SK-N-SH (cell line): ENCODE measurements around the gene CFAP20DC. TPM values are rescaled to one million over a fixed set of nuclear protein-coding genes. Genes with fewer than 3 reads are reported as not detected.

Experiments
- CTCF ChIA-PET: fragments of 300-600, 350-600 bp; formaldehyde crosslinking; extraction: SDS; loops from one replicate; lab custom pipeline; 2021; lab: Yijun Ruan, JAX
- POLR2A ChIA-PET: fragments of 350-600 bp; sonication (Branson Sonifier 250); formaldehyde crosslinking; extraction: SDS; loops from one replicate; lab custom pipeline; 2020; ENCODE audit warnings: antibody characterized with exemption, inconsistent platforms; lab: Yijun Ruan, JAX
- DNase-seq: peaks from one replicate; pipeline ENCODE4 v3.0.0; 2012
- H2AFZ ChIP-seq: fragments of 200-600 bp; sonication (generic); 2 replicates; pipeline ENCODE4 v1.8.1; 2016; ENCODE audit warnings: antibody characterized with exemption, mild to moderate bottlenecking, low read depth
- H3F3A ChIP-seq: fragments of 200-600 bp; sonication (generic); replicated peaks from 2 replicates; pipeline ENCODE3; 2016; ENCODE audit warnings: antibody characterized with exemption, mild to moderate bottlenecking; ENCODE audit not compliant: insufficient read depth
- H3K27ac ChIP-seq, 2 experiments: fragments of 200-500 bp in 1 of 2; fragments of 200-600 bp in 1 of 2; sonication (Bioruptor generic) in 1 of 2; sonication (generic), shearing (Covaris generic) in 1 of 2; 2 replicates each; pipeline versions ENCODE4 v1.5.1 to v1.6.1; 2014 to 2016; ENCODE audit warnings: low read depth in 2 of 2, inconsistent platforms in 1 of 2, low read length in 1 of 2, mild to moderate bottlenecking in 1 of 2, mixed read lengths in 1 of 2
- H3K27me3 ChIP-seq: fragments of 200-600 bp; sonication (generic), shearing (Covaris generic); 2 replicates; pipeline ENCODE4 v1.6.1; 2016; ENCODE audit warnings: mixed run types; ENCODE audit not compliant: insufficient read depth
- H3K36me3 ChIP-seq, 2 experiments: fragments of 200-500 bp in 1 of 2; fragments of 200-600 bp in 1 of 2; sonication (Bioruptor generic) in 1 of 2; sonication (generic) in 1 of 2; replicated peaks in 1 of 2; 2 replicates each; pipeline versions ENCODE3 to v1.5.1; 2014 to 2016; ENCODE audit warnings: low read length in 1 of 2, mild to moderate bottlenecking in 1 of 2; ENCODE audit not compliant: insufficient read depth in 2 of 2, control insufficient read depth in 1 of 2
- H3K4me1 ChIP-seq, 2 experiments: fragments of 200-500 bp in 1 of 2; fragments of 200-600 bp in 1 of 2; sonication (Bioruptor generic) in 1 of 2; sonication (generic), shearing (Covaris generic) in 1 of 2; 2 replicates each; pipeline versions ENCODE4 v1.5.1 to v1.6.1; 2014 to 2016; ENCODE audit warnings: low read depth in 1 of 2, low read length in 1 of 2, mixed run types in 1 of 2; ENCODE audit not compliant: insufficient read depth in 2 of 2, control insufficient read depth in 1 of 2
- H3K4me2 ChIP-seq: fragments of 200-600 bp; sonication (generic), shearing (Covaris generic); 2 replicates; pipeline ENCODE4 v1.6.1; 2017; ENCODE audit warnings: mixed run types
- H3K4me3 ChIP-seq, 2 experiments: fragments of 200-500 bp in 1 of 2; fragments of 200-600 bp in 1 of 2; sonication (Bioruptor generic) in 1 of 2; sonication (generic), shearing (Covaris generic) in 1 of 2; 2 replicates each; pipeline versions ENCODE4 v1.5.1 to v1.8.1; 2014 to 2016; ENCODE audit warnings: low read depth in 2 of 2, inconsistent platforms in 1 of 2, low read length in 1 of 2, mild to moderate bottlenecking in 1 of 2, mixed read lengths in 1 of 2, moderate library complexity in 1 of 2
- H3K79me2 ChIP-seq: fragments of 200-600 bp; sonication (generic); 2 replicates; pipeline ENCODE4 v1.8.1; 2017; ENCODE audit warnings: mild to moderate bottlenecking; ENCODE audit not compliant: insufficient read depth
- H3K9ac ChIP-seq: fragments of 200-600 bp; sonication (generic); 2 replicates; pipeline ENCODE4 v1.6.1; 2017; ENCODE audit warnings: mixed run types
- H3K9me2 ChIP-seq: fragments of 200-600 bp; sonication (generic); 2 replicates; pipeline ENCODE4 v1.6.1; 2017; ENCODE audit warnings: mixed run types
- H3K9me3 ChIP-seq: fragments of 200-600 bp; sonication (generic); 2 replicates; pipeline ENCODE4 v1.6.1; 2017; ENCODE audit warnings: mixed run types, mild to moderate bottlenecking, moderate library complexity
- H4K20me1 ChIP-seq: fragments of 200-600 bp; sonication (generic); 2 replicates; pipeline ENCODE4 v1.6.1; 2017; ENCODE audit warnings: mild to moderate bottlenecking, mixed run types; ENCODE audit not compliant: insufficient read depth
- CHD2 ChIP-seq: fragments of 150-350 bp; IDR thresholded peaks from 2 replicates; pipeline ENCODE4 v1.6.1; 2018; ENCODE audit warnings: low read length; ENCODE audit not compliant: partially characterized antibody
- CTCF ChIP-seq: fragments of 200-600 bp; sonication (generic); IDR thresholded peaks from 2 replicates; pipeline ENCODE4 v1.6.1; 2017; ENCODE audit warnings: antibody characterized with exemption, mild to moderate bottlenecking, moderate library complexity
- EP300 ChIP-seq, 2 experiments: IDR thresholded peaks; 2 replicates each; pipeline versions ENCODE4 v1.4.0 to v1.6.1; 2012; ENCODE audit warnings: borderline replicate concordance in 1 of 2, low read depth in 1 of 2, low read length in 1 of 2
- EZH2phosphoT487 ChIP-seq: fragments of 200-600 bp; sonication (generic); IDR thresholded peaks from 2 replicates; pipeline ENCODE4 v1.6.1; 2017; ENCODE audit warnings: low read depth, mixed run types, mild to moderate bottlenecking, antibody characterized with exemption, moderate library complexity, borderline replicate concordance
- RCOR1 ChIP-seq: fragments of 150-350 bp; IDR thresholded peaks from 2 replicates; pipeline ENCODE4 v1.6.1; 2017; ENCODE audit warnings: antibody characterized with exemption, low read length
- RXRA ChIP-seq: IDR thresholded peaks from 2 replicates; pipeline ENCODE4 v1.4.0; 2012; ENCODE audit warnings: low read depth, mild to moderate bottlenecking, borderline replicate concordance
- USF1 ChIP-seq: IDR thresholded peaks from 2 replicates; pipeline ENCODE4 v1.4.0; 2012; ENCODE audit warnings: low read depth, borderline replicate concordance
- ZBTB33 ChIP-seq: IDR thresholded peaks from 2 replicates; pipeline ENCODE4 v1.4.0; 2012; ENCODE audit warnings: low read depth, borderline replicate concordance
- WGBS: methylation state at CpG from one replicate; pipeline ENCODE4 v1.1.6; 2017; ENCODE audit warnings: low lambda C conversion rate; 5-methylcytosine and 5-hydroxymethylcytosine counted together
- polyA plus RNA-seq, 3 experiments: library from polyadenylated mRNA; depleted of rRNA; stranded (reverse); fragments of >200 nt; gene quantifications; 2 replicates each; pipeline ENCODE4 v1.2.3, GENCODE V29; 2012

Gene CFAP20DC
- polyA plus RNA-seq, 1 of the 3 experiments (the other 2 are of a cell fraction): 1.8 TPM

- TF ChIP-seq CTCF (no peak), RXRA (no peak), ZBTB33 (no peak), CHD2 (no peak), EZH2phosphoT487 (no peak), RCOR1 (no peak)
- TF ChIP-seq, all 33 proteins: peak for 0
These were observed 283.1 kb downstream of the CFAP20DC start (continued) for GRCh38 chr3:58766587-58767282.

GRCh38 chr3:58755150-58755549 is 294.7 kb downstream of the CFAP20DC start:
- CTCF ChIA-PET: interaction anchor here (1.3 kb wide), 1 partner anchor 42 kb away, joined by 4 read pairs; no protein-coding TSS in a partner anchor
- Histone ChIP-seq H3K9me3 (no peaks in the 10 kb centered on the region), H3F3A (no peaks in the 10 kb centered on the region), H3K79me2 (no peaks in the 10 kb centered on the region), H3K27me3 (no peaks in the 10 kb centered on the region), H3K27ac (no peak overlapping the region; a peak in 1 of 4 replicates), H3K4me2 (no peak overlapping the region), H4K20me1 (no peaks in the 10 kb centered on the region), H2AFZ (no peak overlapping the region), H3K4me3 (no peak overlapping the region), H3K4me1 (peaks cover 0 to 3% of the 10 kb centered on the region in 2 experiments; a peak in 2 of 4 replicates), H3K36me3 (no peaks in the 10 kb centered on the region), H3K9me2 (no peaks in the 10 kb centered on the region), H3K9ac (no peak overlapping the region)
- POLR2A ChIA-PET: no interaction called here
- TF ChIP-seq EP300 (IDR thresholded peaks at IDR 0.05; ENCODE audit: borderline replicate concordance in 1 of 2, low read depth in 1 of 2, low read length in 1 of 2): peak in 1 of 2 experiments; percentile 48; a peak in 1 of 4 replicates
- no peak for TF ChIP-seq USF1
- WGBS: 51% methylated on average over 2 of the region's 2 CpGs
- DNase-seq: peak; percentile 6
